GM18873 (cell line): ENCODE data around the gene ARHGAP5.

Source experiments
- ATAC-seq: cut with Tn5 transposase; IDR thresholded peaks from one replicate; pipeline ENCODE4 v1.9.1; 2021; ENCODE audit warnings: mild to moderate bottlenecking, moderate library complexity, moderate number of reproducible peaks; ENCODE audit not compliant: unreplicated experiment, low FRiP score

The ARHGAP5 gene

DNA sequence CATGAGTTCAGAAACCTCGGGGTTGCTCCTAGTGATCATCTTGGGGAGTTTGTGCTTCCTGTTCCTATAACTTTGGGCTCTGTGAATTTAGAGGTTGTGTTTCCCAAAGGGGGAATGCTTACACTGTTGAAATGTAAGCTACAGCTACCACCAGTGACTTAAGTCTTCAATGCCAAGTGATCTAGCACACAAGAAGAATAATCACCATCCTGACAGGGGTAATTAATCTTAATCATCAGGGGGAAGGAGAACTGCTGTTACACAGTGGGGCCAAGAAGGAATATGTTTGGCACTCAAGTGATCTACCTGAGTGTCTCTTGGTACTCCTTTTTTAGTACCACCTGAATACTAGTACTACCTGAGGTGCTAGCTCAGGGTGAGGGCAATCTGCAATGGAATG lies 89.8 kb downstream of the ARHGAP5 start:
- no peak for ATAC-seq

DNA sequence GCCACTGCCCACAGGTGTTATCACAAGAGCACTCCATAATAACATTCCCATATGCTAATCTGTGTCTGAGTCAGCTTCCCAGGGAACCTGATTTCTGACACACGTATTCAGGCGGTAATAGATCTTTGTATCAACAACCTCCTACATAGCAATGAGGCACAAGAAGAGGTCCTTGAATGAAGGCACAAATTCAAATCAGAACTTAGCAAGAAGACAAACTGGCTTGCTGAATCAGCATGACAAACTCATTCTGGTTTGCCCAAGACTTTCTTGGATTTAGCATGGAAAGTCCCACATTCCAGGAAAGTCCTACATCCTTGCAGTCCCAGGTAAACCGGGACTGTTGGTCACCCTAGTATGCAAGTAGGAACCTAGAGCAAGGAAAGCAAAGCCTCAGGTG lies 90.8 kb downstream of the ARHGAP5 start:
- ATAC-seq: no peak

DNA sequence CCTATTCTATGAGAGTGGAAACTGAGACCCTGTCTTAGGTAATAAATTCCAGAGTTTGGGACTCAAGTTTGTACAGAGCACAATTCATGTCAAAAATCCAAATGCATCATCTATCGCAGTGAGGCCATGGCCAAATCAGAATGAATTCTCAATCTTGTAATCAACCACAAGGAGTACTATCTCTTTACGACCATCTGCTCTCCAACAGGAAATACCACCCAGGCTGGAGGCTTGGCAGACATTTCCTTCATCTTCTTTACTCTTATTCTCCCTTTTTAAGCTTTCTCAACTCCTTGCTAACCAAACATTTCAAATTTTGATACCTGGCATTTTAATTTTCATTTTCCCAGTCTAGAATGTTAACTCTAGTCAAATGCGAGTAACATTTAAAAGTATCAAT lies 92.1 kb downstream of the ARHGAP5 start:
- ATAC-seq: no peak

DNA sequence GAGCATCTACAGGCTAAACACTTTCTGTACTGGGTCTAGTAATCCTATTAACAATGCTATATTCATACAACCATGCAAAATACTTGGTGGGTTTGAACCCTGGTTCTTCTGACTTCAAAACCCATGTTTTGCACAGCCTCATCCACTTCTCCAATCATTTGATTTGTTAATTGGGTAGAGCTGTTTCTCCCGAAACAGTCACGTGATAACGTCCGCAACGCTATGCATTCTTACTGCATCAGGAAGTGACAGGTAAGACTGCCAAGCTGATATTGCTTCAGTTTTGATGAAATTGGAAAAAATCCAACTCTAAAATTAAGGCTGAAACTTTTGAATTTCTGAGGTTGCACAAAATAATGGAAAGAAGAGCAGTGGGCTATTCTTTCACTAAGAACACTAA lies 94.4 kb downstream of the ARHGAP5 start:
- no peak for ATAC-seq

GRCh38 chr14:32183151-32184058 lies 106.3 kb downstream of the ARHGAP5 start:
- no peak for ATAC-seq

DNA sequence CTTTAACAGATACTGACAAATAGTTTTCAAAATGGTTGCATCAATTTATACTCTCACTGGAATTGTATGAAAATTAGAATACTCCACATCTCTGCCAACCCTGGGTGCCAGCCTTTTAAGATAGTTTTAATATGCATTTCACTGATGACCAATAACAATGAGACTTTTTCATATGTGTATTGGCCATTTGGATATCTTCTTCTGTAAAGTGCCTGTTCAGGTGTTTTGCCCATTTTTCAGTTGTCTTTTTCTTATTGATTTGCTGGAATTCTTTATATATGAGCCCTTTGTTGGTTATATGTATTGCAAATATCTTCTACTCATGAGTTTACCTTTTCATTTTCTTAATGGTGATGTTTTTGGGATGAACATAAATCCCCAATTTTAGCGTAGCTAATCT lies 108.0 kb downstream of the ARHGAP5 start:
- no peak for ATAC-seq

- no peak for ATAC-seq
Measured at GRCh38 chr14:32186248-32186647, 109.1 kb downstream of the ARHGAP5 start.

DNA sequence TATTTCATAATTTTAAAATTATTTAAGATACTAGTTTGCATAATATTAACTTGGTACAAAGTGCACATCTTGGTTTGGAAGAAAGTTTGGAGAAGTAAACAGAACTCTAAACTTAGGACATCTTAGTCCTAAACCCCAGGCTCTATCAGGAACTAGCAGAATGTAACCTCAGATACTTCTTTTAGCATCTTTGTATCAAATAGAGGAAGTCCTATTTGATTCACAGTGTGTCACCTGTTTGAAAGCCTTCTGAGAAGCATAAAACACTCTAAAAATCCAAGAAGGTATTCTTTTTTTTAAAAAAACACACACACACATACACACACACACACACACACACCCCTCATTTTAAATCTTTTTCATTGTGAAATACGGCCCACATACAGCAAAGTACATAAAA lies 112.7 kb downstream of the ARHGAP5 start:
- ATAC-seq: no peak

- ATAC-seq: no peak
Measured at GRCh38 chr14:32190673-32191072, 113.6 kb downstream of the ARHGAP5 start.

GRCh38 chr14:32192712-32193373 lies 115.7 kb downstream of the ARHGAP5 start:
- no peak for ATAC-seq

- ATAC-seq: no peak
Measured at GRCh38 chr14:32193532-32193931, 116.4 kb downstream of the ARHGAP5 start.

DNA sequence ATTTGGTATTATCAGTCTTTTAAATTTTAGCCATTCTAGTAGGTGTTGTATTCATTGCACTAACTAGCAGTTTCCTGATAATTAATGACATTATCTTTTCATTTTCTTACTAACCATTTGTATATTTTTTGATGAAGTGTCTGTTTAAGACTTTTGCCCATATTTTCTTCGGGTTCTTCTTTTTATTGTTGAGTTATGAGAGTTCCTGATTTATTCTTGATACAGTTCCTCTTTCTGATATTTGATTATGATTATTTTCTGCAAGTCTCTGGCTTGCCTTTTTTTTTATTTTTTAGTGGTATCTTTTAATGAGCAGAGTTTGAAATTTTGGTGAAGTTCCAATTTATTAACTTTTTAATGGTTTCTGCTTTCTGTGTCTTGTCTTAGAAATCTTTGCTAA lies 118.5 kb downstream of the ARHGAP5 start:
- ATAC-seq: no peak

DNA sequence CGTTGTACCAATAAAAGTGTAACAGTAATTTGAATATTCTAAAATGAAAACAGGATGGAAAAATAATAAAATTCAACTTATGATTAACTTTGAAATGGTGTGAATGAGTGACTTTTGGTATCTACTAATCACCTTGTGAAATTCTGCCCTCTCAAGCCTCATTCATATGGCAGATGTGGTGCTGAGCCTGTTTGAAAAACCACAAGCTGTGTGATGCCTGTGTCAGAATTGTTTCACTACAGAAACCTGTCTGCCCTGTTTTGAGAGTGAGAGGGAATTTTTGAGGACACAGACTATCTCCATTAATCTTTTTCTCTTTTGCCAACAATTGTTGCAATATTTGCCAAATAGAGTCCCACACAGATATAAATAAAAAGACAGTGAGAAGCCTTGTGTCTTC lies 120.8 kb downstream of the ARHGAP5 start:
- ATAC-seq: no peak

GRCh38 chr14:32200368-32201192 lies 123.5 kb downstream of the ARHGAP5 start:
- peak; percentile 5 for ATAC-seq

- peak; percentile 44 for ATAC-seq
Measured at GRCh38 chr14:32201193-32201815, 124.2 kb downstream of the ARHGAP5 start.

DNA sequence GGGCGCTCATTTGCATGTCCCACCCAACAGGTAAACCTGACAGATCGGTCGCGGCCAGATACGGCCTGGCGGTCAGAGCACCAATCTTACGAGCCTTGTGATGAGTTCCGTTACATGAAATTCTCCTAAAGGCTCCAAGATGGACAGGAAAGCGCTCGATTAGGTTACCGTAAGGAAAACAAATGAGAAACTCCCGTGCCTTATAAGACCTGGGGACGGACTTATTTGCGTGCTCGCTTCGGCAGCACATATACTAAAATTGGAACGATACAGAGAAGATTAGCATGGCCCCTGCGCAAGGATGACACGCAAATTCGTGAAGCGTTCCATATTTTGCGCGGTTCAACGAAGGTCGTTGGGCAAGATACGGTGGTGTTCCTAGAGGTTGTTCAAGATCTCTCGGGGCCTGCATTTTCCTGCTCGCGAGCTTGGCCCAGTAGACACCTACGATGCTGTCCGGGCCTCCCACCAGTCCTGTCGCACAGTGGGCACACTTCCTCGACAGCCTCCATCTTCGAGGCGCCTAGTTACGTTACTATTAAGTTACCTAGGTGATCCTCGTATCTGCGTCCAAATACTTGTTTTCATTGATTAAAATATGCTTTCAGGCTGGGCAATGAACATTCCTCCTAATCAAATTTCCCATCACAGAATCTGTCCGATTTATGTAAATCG lies 124.8 kb downstream of the ARHGAP5 start, which contains the start of gene RNU6-7:
Gene RNU6-7 (plus strand): TSS at position 230 of the 675 bp plus-strand sequence.
- ATAC-seq: no peak

- ATAC-seq: no peak
Measured at GRCh38 chr14:32202491-32202997, 125.4 kb downstream of the ARHGAP5 start.

- peak; percentile 44 for ATAC-seq
Measured at GRCh38 chr14:32202998-32203882, 126.1 kb downstream of the ARHGAP5 start, which contains the start of gene RNU6-8. Gene RNU6-8 (minus strand): TSS chr14:32203269.

GRCh38 chr14:32203928-32204357 lies 126.8 kb downstream of the ARHGAP5 start:
- ATAC-seq: no peak
